HT1080 (cell line): Measurements from ENCODE around the gene NEK5. TPM values are rescaled to one million over a fixed set of nuclear protein-coding genes. Genes with fewer than 3 reads are reported as not detected.

Source experiments
- DNase-seq: peaks from one replicate; pipeline ENCODE4 v3.0.0-alpha.2; 2015; ENCODE audit warnings: low read depth
- total RNA-seq: library from RNA; depleted of rRNA; stranded (reverse); fragments of >200 nt; shearing (Covaris generic); gene quantifications from 2 replicates; pipeline ENCODE4 v1.2.3, GENCODE V29; 2014; rRNA removed

Gene NEK5
- total RNA-seq, 1 experiment from 2014 or later, result not detected

DNA sequence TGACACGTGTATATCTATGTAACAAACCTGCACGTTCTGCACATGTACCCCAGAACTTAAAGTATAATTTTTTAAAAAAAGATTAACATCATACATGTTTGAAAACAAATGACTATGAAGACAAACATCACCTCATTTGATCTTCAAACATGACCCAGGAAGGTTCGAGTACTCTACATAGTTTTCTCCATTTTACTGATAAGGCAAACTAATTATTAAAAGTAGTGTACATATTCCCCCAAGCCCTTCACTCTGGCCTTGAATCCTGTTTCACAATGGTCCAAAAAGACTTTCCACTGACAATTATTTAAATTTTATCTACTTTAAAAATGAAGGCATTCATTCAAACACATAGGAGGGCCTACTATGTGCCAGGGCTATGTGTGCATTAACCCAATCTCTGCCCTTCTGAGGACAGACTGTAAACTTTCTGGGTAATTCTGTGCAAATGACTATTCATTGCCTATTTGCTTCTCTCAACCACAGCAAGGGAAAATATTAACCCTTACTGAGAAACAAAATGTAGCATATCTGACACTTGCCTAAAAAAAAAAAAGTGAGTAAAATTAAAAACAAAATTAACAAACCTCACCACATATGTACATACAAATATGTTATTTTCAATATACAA, 139.8 kb downstream of the NEK5 start:
- no peak for DNase-seq

Other genes starting within 250 kb of the NEK5 start
- gene ATP7B, start 117.6 kb downstream of the NEK5 start, total RNA-seq, result 2.2 and 2.3 TPM in 2 replicates
- 7.8 and 8.7 TPM in 2 replicates for gene ALG11, start 116.7 kb downstream of the NEK5 start, total RNA-seq
- gene UTP14C, start 104.4 kb downstream of the NEK5 start, total RNA-seq, result 5.9 and 6.6 TPM in 2 replicates
- gene NEK3, start 30.5 kb upstream of the NEK5 start, total RNA-seq, result 2.1 and 3.0 TPM in 2 replicates